ENCODE measurements around the gene SUSD4.
"Not testable (repeated sequence)": the region's sequence is repeated elsewhere in the genome, so short reads cannot be mapped to it uniquely, and the experiment has no call there.

The SUSD4 gene

GRCh38 chr1:223259462-223259861 is 104.5 kb downstream of the SUSD4 start:
- no peak for TF ChIP-seq CTCF (conservative IDR thresholded peaks at IDR 0.05)
- H3K27ac ChIP-seq = no peak overlapping the region

- TF ChIP-seq CTCF (conservative IDR thresholded peaks at IDR 0.05) = no peak
- H3K27ac ChIP-seq = no peak overlapping the region
Observed at GRCh38 chr1:223258751-223259198, 105.2 kb downstream of the SUSD4 start.

GRCh38 chr1:223257856-223258550 is 106.0 kb downstream of the SUSD4 start:
- H3K27ac ChIP-seq = no peak overlapping the region
- TF ChIP-seq CTCF (conservative IDR thresholded peaks at IDR 0.05) = no peak

- TF ChIP-seq CTCF (conservative IDR thresholded peaks at IDR 0.05) = no peak
Observed at GRCh38 chr1:223256034-223256433, 107.9 kb downstream of the SUSD4 start.

GRCh38 chr1:223253916-223254315 is 110.1 kb downstream of the SUSD4 start:
- no peak overlapping the region for H3K27ac ChIP-seq
- no peak for TF ChIP-seq CTCF (conservative IDR thresholded peaks at IDR 0.05)

More at GRCh38 chr1:223256034-223256433, 107.9 kb downstream of the SUSD4 start:
- H3K27ac ChIP-seq = no peak overlapping the region

GRCh38 chr1:223251387-223251786 is 112.6 kb downstream of the SUSD4 start:
- H3K27ac ChIP-seq = not testable (repeated sequence)

- no peak overlapping the region for H3K27ac ChIP-seq
- TF ChIP-seq CTCF (conservative IDR thresholded peaks at IDR 0.05) = no peak
Observed at GRCh38 chr1:223250632-223251015, 113.4 kb downstream of the SUSD4 start.

GRCh38 chr1:223249854-223250631 is 113.9 kb downstream of the SUSD4 start:
- H3K27ac ChIP-seq = no peak overlapping the region
- no peak for TF ChIP-seq CTCF (conservative IDR thresholded peaks at IDR 0.05)
